DOHH2 (cell line): Measurements from ENCODE around the gene LZTR1.
A peak's percentile ranks its signal among the peaks of the same experiment; 100 is the strongest.

Experiments used
- H3F3A ChIP-seq: fragments of 200-600 bp; sonication (generic), shearing (Covaris generic); 2 replicates; pipeline ENCODE4 v1.6.0; 2016; ENCODE audit warnings: antibody characterized with exemption, mild to moderate bottlenecking; ENCODE audit not compliant: control insufficient read depth, insufficient read depth
- H3K27ac ChIP-seq: fragments of 200-600 bp; sonication (generic); 2 replicates; pipeline ENCODE4 v1.5.1; 2014; ENCODE audit warnings: low read depth, mild to moderate bottlenecking, low read length, moderate library complexity
- H3K27me3 ChIP-seq: fragments of 200-600 bp; sonication (generic); 2 replicates; pipeline ENCODE4 v1.6.1; 2014; ENCODE audit warnings: mild to moderate bottlenecking, low read length, mixed read lengths; ENCODE audit not compliant: control insufficient read depth
- H3K36me3 ChIP-seq: fragments of 200-600 bp; sonication (generic); 2 replicates; pipeline ENCODE4 v1.6.1; 2014; ENCODE audit warnings: mild to moderate bottlenecking, low read length, moderate library complexity, mixed read lengths; ENCODE audit not compliant: control insufficient read depth
- H3K4me1 ChIP-seq: fragments of 200-600 bp; sonication (generic); 2 replicates; pipeline ENCODE4 v1.6.1; 2014; ENCODE audit warnings: mild to moderate bottlenecking, low read length, mixed read lengths; ENCODE audit not compliant: control insufficient read depth
- H3K4me2 ChIP-seq: fragments of 200-600 bp; sonication (generic); 2 replicates; pipeline ENCODE4 v1.6.0; 2014; ENCODE audit warnings: mild to moderate bottlenecking, low read length, moderate library complexity
- H3K4me3 ChIP-seq: fragments of 200-600 bp; sonication (generic); 2 replicates; pipeline ENCODE4 v1.5.1; 2014; ENCODE audit warnings: mild to moderate bottlenecking, low read length, mixed read lengths
- H3K79me2 ChIP-seq: fragments of 200-600 bp; sonication (generic); 2 replicates; pipeline ENCODE4 v1.6.1; 2014; ENCODE audit warnings: mild to moderate bottlenecking, low read length, mixed read lengths; ENCODE audit not compliant: control insufficient read depth
- H3K9me2 ChIP-seq: fragments of 200-600 bp; sonication (generic); replicated peaks from 2 replicates; pipeline ENCODE4 v1.6.1; 2014; ENCODE audit warnings: mild to moderate bottlenecking, low read length, mixed read lengths; ENCODE audit not compliant: control insufficient read depth
- H3K9me3 ChIP-seq: fragments of 200-600 bp; sonication (generic); 2 replicates; pipeline ENCODE4 v1.6.1; 2014; ENCODE audit warnings: antibody characterized with exemption, low read length, mixed read lengths; ENCODE audit not compliant: control insufficient read depth, insufficient read depth
- H4K20me1 ChIP-seq: fragments of 200-600 bp; sonication (generic); 2 replicates; pipeline ENCODE4 v1.6.0; 2014; ENCODE audit warnings: low read depth, mild to moderate bottlenecking, antibody characterized with exemption, low read length, moderate library complexity; ENCODE audit not compliant: control insufficient read depth, insufficient read depth
- EZH2phosphoT487 ChIP-seq: fragments of 200-600 bp; sonication (generic); IDR thresholded peaks from 2 replicates; pipeline ENCODE4 v1.6.1; 2017; ENCODE audit warnings: borderline replicate concordance, mild to moderate bottlenecking, antibody characterized with exemption, low read length, moderate library complexity, mixed read lengths
- TF ChIP-seq, protein P1 (sequence below): fragments of 200-600 bp; sonication (generic); IDR thresholded peaks from one replicate; pipeline ENCODE4 v1.5.1; 2014; ENCODE audit warnings: antibody characterized with exemption, mild to moderate bottlenecking, low read depth, low read length; ENCODE audit not compliant: poor library complexity, severe bottlenecking

LZTR1 gene

DNA sequence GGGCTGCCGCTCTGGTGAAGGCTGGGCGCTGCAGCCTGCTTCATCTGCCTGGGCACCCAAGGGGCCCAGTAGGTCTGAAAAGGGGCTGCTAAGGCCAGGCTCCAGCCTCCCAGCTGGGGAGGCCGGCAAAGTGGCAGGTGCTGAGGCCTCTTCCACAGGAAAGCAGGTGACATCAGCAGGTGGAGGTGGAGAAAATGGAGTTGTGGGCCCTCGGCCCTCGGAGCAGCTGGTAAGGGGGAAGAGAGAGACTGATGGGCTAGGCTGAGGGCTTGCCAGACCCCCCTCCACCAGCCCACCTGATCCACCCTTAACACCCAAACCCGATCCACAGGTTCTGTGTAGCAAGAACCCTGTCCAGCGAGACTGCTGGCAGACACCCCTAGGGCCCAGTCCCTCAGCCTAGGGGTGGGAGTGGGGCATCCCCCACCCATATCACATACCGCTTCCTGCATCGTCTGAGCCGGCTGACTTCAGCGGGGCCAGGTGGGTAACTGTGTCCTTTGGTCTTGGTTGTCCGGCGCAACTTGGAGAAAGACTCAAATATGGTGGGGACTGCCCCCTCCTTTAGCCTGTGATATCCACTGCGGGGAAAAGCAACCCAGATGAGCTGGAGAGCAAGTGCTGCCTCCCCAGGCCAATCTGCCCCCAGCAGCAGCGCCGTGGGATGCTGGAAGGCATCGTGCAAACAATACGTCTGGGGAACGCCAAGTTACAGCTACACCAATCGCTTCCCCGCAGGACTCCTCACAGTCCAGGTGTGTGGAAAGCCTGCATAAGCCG, 18.3 kb downstream of the LZTR1 start:
- Histone ChIP-seq H3K9me2 (no peaks in the 10 kb centered on the region), H3K9me3 (no peaks in the 10 kb centered on the region), H3K79me2 (peaks cover 35% of the 10 kb centered on the region), H3K27me3 (no peaks in the 10 kb centered on the region), H3F3A (peaks cover 9% of the 10 kb centered on the region), H3K36me3 (peaks cover 56% of the 10 kb centered on the region), H4K20me1 (no peaks in the 10 kb centered on the region), H3K4me3 (peak overlapping the region; percentile 92), H3K4me2 (peak overlapping the region; percentile 91), H3K27ac (peak overlapping the region; percentile 94), H3K4me1 (peaks cover 28% of the 10 kb centered on the region)
- TF ChIP-seq, protein P1, sequence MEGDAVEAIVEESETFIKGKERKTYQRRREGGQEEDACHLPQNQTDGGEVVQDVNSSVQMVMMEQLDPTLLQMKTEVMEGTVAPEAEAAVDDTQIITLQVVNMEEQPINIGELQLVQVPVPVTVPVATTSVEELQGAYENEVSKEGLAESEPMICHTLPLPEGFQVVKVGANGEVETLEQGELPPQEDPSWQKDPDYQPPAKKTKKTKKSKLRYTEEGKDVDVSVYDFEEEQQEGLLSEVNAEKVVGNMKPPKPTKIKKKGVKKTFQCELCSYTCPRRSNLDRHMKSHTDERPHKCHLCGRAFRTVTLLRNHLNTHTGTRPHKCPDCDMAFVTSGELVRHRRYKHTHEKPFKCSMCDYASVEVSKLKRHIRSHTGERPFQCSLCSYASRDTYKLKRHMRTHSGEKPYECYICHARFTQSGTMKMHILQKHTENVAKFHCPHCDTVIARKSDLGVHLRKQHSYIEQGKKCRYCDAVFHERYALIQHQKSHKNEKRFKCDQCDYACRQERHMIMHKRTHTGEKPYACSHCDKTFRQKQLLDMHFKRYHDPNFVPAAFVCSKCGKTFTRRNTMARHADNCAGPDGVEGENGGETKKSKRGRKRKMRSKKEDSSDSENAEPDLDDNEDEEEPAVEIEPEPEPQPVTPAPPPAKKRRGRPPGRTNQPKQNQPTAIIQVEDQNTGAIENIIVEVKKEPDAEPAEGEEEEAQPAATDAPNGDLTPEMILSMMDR, result no peak
- no peak for TF ChIP-seq EZH2phosphoT487

DNA sequence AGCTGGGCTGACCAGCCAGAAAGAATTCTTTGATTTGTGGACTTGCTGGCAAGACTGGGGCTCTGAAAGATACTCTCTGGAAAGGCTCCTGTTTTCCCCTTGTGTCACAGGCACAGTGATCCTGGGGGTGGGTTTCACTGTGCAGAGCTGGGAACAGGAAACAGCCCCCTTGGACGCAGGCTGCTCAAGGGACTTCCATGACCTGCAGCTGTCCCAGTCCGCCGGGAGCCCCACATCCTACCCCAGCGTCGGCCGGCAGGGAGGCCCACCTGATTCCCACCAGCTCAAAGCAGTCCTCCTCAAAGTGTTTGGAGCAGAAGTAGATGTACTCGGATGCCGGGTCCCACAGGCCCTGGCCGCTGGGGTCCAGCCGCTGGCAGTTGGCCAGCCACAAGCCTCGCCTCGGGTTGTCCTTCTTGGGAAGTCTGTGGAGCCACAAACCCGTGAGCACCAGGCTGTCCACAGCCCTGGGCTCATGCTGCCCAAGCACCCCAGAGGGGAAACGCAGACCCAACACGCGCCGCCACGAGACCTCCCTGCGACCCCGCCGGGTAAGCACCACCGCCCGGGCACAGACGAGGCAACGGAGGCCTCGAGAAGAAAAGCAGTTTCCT, 19.0 kb downstream of the LZTR1 start:
- no peaks in the 10 kb centered on the region for H3K9me3 ChIP-seq
- peaks cover 35% of the 10 kb centered on the region for H3K79me2 ChIP-seq
- no peak for TF ChIP-seq EZH2phosphoT487
- TF ChIP-seq, protein P1, result no peak
- H3F3A ChIP-seq, result peaks cover 9% of the 10 kb centered on the region
- H3K36me3 ChIP-seq, result peaks cover 54% of the 10 kb centered on the region
- no peaks in the 10 kb centered on the region for H3K27me3 ChIP-seq
- peak overlapping the region; percentile 94 for H3K27ac ChIP-seq
- H3K4me2 ChIP-seq, result peak overlapping the region; percentile 91
- H3K4me1 ChIP-seq, result peaks cover 28% of the 10 kb centered on the region
- H3K9me2 ChIP-seq, result no peaks in the 10 kb centered on the region
- no peaks in the 10 kb centered on the region for H4K20me1 ChIP-seq
- H3K4me3 ChIP-seq, result peak overlapping the region; percentile 92

DNA sequence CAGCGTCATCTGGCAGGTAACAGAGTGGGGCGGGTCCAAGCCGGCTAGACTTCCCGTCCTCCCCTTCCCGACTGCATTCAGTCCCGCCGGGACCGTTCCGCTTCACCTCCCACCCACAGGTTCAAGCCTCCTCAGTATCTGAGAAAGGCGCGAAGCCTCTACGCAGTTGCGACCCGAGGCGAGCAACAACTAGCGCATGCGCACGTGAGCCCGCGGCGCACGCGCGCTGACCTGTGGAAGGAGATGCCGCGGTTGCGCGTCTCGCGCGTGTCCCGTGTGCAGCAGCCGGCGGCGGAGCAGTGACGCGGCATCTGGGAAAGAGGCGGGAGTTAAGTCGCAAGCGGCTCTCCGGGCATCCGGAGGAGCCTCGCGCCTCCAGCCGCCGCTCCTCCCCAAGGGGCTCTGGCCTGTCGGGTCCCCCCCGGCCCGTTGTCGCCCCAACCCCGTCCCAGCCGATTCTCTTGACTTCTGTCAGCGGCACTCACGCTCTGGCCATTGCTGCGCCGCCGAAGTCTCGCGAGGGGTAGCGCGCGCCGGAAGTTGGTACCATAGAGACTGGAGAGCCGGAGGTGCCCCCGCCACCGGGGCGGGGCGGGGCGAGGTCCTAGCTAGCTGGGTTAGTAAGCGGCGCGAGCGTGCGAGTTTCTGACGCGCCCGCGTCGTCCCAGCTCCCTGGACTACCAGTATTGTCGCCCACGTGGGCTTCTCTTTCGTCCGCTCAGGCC, 19.7 kb downstream of the LZTR1 start, which contains the start of gene THAP7:
Gene THAP7, minus strand, starts transcription at position 518 of the 725 bp plus-strand sequence. Its CDS starts 207 bp downstream, at position 311.
- H3K4me1 ChIP-seq, result peaks cover 28% of the 10 kb centered on the region
- TF ChIP-seq, protein P1, result no peak
- no peak for TF ChIP-seq EZH2phosphoT487
- H4K20me1 ChIP-seq, result no peaks in the 10 kb centered on the region
- H3K4me2 ChIP-seq, result peak within 1 kb of the TSS; percentile 91
- H3K27me3 ChIP-seq, result no peaks in the 10 kb centered on the region
- H3K4me3 ChIP-seq, result peak within 1 kb of the TSS; percentile 92
- H3F3A ChIP-seq, result peaks cover 9% of the 10 kb centered on the region
- peaks cover 47% of the 10 kb centered on the region for H3K36me3 ChIP-seq
- peaks cover 35% of the 10 kb centered on the region for H3K79me2 ChIP-seq
- no peaks in the 10 kb centered on the region for H3K9me2 ChIP-seq
- no peaks in the 10 kb centered on the region for H3K9me3 ChIP-seq
- peak within 1 kb of the TSS; percentile 94 for H3K27ac ChIP-seq
